Astrocyte (in vitro differentiated cells and primary cell): ENCODE data around the gene EIF5A2. TPM values are rescaled to one million over a fixed set of nuclear protein-coding genes. Genes with fewer than 3 reads are reported as not detected.

Experiments used
- DNase-seq: peaks from one replicate; pipeline ENCODE4 v3.0.0-alpha.2; 2010; ENCODE audit warnings: low read depth
- FAIRE-seq: peaks from 2 replicates; lab custom pipeline; 2011; peaks lifted over from hg19 to GRCh38; lab: Jason Lieb, UNC
- H2AFZ ChIP-seq: 2 replicates; pipeline ENCODE4 v1.6.0; 2012; ENCODE audit warnings: low read depth, low read length, inconsistent platforms
- H3K27ac ChIP-seq: 2 replicates; pipeline ENCODE4 v1.5.1; 2011; ENCODE audit warnings: low read depth, low read length, inconsistent platforms
- H3K27me3 ChIP-seq: 2 replicates; pipeline ENCODE4 v1.6.0; 2011; ENCODE audit warnings: low read length, inconsistent platforms; ENCODE audit not compliant: insufficient read depth
- H3K36me3 ChIP-seq: 2 replicates; pipeline ENCODE4 v1.5.1; 2011; ENCODE audit warnings: low read length, inconsistent platforms; ENCODE audit not compliant: insufficient read depth
- H3K4me1 ChIP-seq: 2 replicates; pipeline ENCODE4 v1.5.1; 2011; ENCODE audit warnings: low read length, inconsistent platforms; ENCODE audit not compliant: insufficient read depth
- H3K4me2 ChIP-seq: 2 replicates; pipeline ENCODE4 v1.6.0; 2012; ENCODE audit warnings: low read length, inconsistent platforms
- H3K4me3 ChIP-seq: 2 replicates; pipeline ENCODE4 v1.5.1; 2011; ENCODE audit warnings: low read depth, mild to moderate bottlenecking, low read length, inconsistent platforms; ENCODE audit not compliant: insufficient read depth
- H3K79me2 ChIP-seq: 2 replicates; pipeline ENCODE4 v1.6.0; 2012; ENCODE audit warnings: mild to moderate bottlenecking, low read length, inconsistent platforms; ENCODE audit not compliant: insufficient read depth
- H3K9ac ChIP-seq: 2 replicates; pipeline ENCODE4 v1.6.0; 2012; ENCODE audit warnings: mild to moderate bottlenecking, low read length, inconsistent platforms
- H3K9me3 ChIP-seq: 2 replicates; pipeline ENCODE4 v1.5.1; 2012; ENCODE audit warnings: low read depth, mild to moderate bottlenecking, low read length, inconsistent platforms; ENCODE audit not compliant: insufficient read depth
- H4K20me1 ChIP-seq: 2 replicates; pipeline ENCODE4 v1.6.0; 2012; ENCODE audit warnings: low read length, inconsistent platforms; ENCODE audit not compliant: insufficient read depth
- H3K27ac Mint-ChIP-seq: one replicate; pipeline ENCODE4 v1.8.0; 2021; ENCODE audit warnings: mild to moderate bottlenecking, mixed read lengths; ENCODE audit not compliant: unreplicated experiment
- H3K27me3 Mint-ChIP-seq: one replicate; pipeline ENCODE4 v1.8.0; 2021; ENCODE audit warnings: low read depth, mixed read lengths; ENCODE audit not compliant: unreplicated experiment
- H3K36me3 Mint-ChIP-seq: one replicate; pipeline ENCODE4 v1.8.0; 2021; ENCODE audit warnings: low read depth, mixed read lengths; ENCODE audit not compliant: unreplicated experiment
- H3K4me1 Mint-ChIP-seq: one replicate; pipeline ENCODE4 v1.8.0; 2021; ENCODE audit warnings: low read depth, mixed read lengths; ENCODE audit not compliant: unreplicated experiment
- H3K4me3 Mint-ChIP-seq: one replicate; pipeline ENCODE4 v1.8.0; 2021; ENCODE audit warnings: mild to moderate bottlenecking, moderate library complexity, mixed read lengths; ENCODE audit not compliant: unreplicated experiment
- H3K9me3 Mint-ChIP-seq: one replicate; pipeline ENCODE4 v1.8.0; 2021; ENCODE audit warnings: mild to moderate bottlenecking, mixed read lengths; ENCODE audit not compliant: unreplicated experiment
- CTCF ChIP-seq: IDR thresholded peaks from 2 replicates; pipeline ENCODE4 v1.5.1; 2011; ENCODE audit warnings: low read depth, mild to moderate bottlenecking, inconsistent platforms, low read length, moderate library complexity; ENCODE audit not compliant: insufficient read depth
- EZH2 ChIP-seq: IDR thresholded peaks from 2 replicates; pipeline ENCODE4 v1.6.1; 2012; ENCODE audit warnings: mild to moderate bottlenecking, low read length, inconsistent platforms; ENCODE audit not compliant: insufficient read depth
- total RNA-seq: library from RNA; stranded (reverse); gene quantifications from 2 replicates; pipeline ENCODE4 v1.2.1, GENCODE V29; 2021

The EIF5A2 gene
- total RNA-seq, 1 donor from 2014 or later: 18.6 TPM

GRCh38 chr3:170905862-170906261, 2.6 kb downstream of the EIF5A2 start:
- DNase-seq (no peak), FAIRE-seq (no peak)
- Histone ChIP-seq H3K4me1 (peaks cover 7% of the 10 kb centered on the region), H4K20me1 (no peaks in the 10 kb centered on the region), H3K79me2 (peaks cover 16% of the 10 kb centered on the region), H3K27ac (no peak overlapping the region), H3K9ac (no peak overlapping the region), H3K27me3 (no peaks in the 10 kb centered on the region), H3K4me3 (no peak overlapping the region), H2AFZ (no peak overlapping the region), H3K4me2 (no peak overlapping the region), H3K9me3 (peaks cover 11% of the 10 kb centered on the region), H3K36me3 (no peaks in the 10 kb centered on the region)
- TF ChIP-seq CTCF: no peak
- no peak for TF ChIP-seq EZH2
- H3K27me3 Mint-ChIP-seq: no peaks in the 10 kb centered on the region
- peaks cover 2% of the 10 kb centered on the region for H3K9me3 Mint-ChIP-seq
- no peak overlapping the region for H3K4me3 Mint-ChIP-seq
- H3K27ac Mint-ChIP-seq: no peak overlapping the region
- peaks cover 2% of the 10 kb centered on the region for H3K4me1 Mint-ChIP-seq
- peaks cover 2% of the 10 kb centered on the region for H3K36me3 Mint-ChIP-seq

- no peak for DNase-seq
- Histone ChIP-seq H3K9me3 (no peaks in the 10 kb centered on the region), H3K79me2 (peaks cover 16% of the 10 kb centered on the region), H3K36me3 (no peaks in the 10 kb centered on the region), H3K4me3 (no peak overlapping the region), H3K27me3 (no peaks in the 10 kb centered on the region), H4K20me1 (no peaks in the 10 kb centered on the region), H3K4me2 (no peak overlapping the region), H3K9ac (no peak overlapping the region), H3K27ac (no peak overlapping the region), H3K4me1 (peaks cover 4% of the 10 kb centered on the region), H2AFZ (no peak overlapping the region)
- TF ChIP-seq EZH2 (no peak), CTCF (no peak)
- peaks cover 2% of the 10 kb centered on the region for H3K4me1 Mint-ChIP-seq
- H3K9me3 Mint-ChIP-seq: peaks cover 3% of the 10 kb centered on the region
- H3K27me3 Mint-ChIP-seq: no peaks in the 10 kb centered on the region
- H3K36me3 Mint-ChIP-seq: peaks cover 3% of the 10 kb centered on the region
- no peak for FAIRE-seq
- no peak overlapping the region for H3K4me3 Mint-ChIP-seq
- H3K27ac Mint-ChIP-seq: no peak overlapping the region
Measured at GRCh38 chr3:170903123-170903522, 5.3 kb downstream of the EIF5A2 start.

- no peak for FAIRE-seq
- no peaks in the 10 kb centered on the region for H3K4me1 Mint-ChIP-seq
Measured at GRCh38 chr3:170899455-170899854, 9.0 kb downstream of the EIF5A2 start.

More at GRCh38 chr3:170899455-170899854, 9.0 kb downstream of the EIF5A2 start:
- H3K9ac ChIP-seq: no peak overlapping the region
- H3K4me3 ChIP-seq: no peak overlapping the region
- H3K4me3 Mint-ChIP-seq: no peak overlapping the region
- H3K9me3 Mint-ChIP-seq: peaks cover 13% of the 10 kb centered on the region
- H3K9me3 ChIP-seq: peaks cover 4% of the 10 kb centered on the region
- TF ChIP-seq EZH2 (no peak), CTCF (no peak)
- no peak overlapping the region for H3K27ac Mint-ChIP-seq
- H3K79me2 ChIP-seq: no peaks in the 10 kb centered on the region
- no peaks in the 10 kb centered on the region for H3K4me1 ChIP-seq
- H3K4me2 ChIP-seq: no peak overlapping the region
- no peaks in the 10 kb centered on the region for H4K20me1 ChIP-seq
- H3K36me3 ChIP-seq: no peaks in the 10 kb centered on the region
- H3K27ac ChIP-seq: no peak overlapping the region
- no peak overlapping the region for H2AFZ ChIP-seq
- no peaks in the 10 kb centered on the region for H3K27me3 ChIP-seq
- no peaks in the 10 kb centered on the region for H3K27me3 Mint-ChIP-seq
- DNase-seq: no peak
- H3K36me3 Mint-ChIP-seq: peaks cover 15% of the 10 kb centered on the region
